Astrocyte of the cerebellum (primary cell): ENCODE data around the gene KIRREL3.

Source experiments
- DNase-seq: peaks from one replicate; pipeline ENCODE4 v3.0.0-alpha.2; 2011; ENCODE audit warnings: low read depth
- H3K4me3 ChIP-seq: 2 replicates; pipeline ENCODE4 v1.5.1; 2011; ENCODE audit warnings: mild to moderate bottlenecking, low read depth, low read length, moderate library complexity
- CTCF ChIP-seq: IDR thresholded peaks from 2 replicates; pipeline ENCODE4 v1.5.1; 2012; ENCODE audit warnings: low read length, low read depth, moderate library complexity, mild to moderate bottlenecking; ENCODE audit errors: missing control alignments
- in situ Hi-C: cut with HindIII; loops from 2 replicates; pipeline ENCODE4 v1.10.0; 2017; ENCODE audit warnings: low sequenced_read_pairs

The KIRREL3 gene

GRCh38 chr11:126534141-126534805 lies 466.3 kb downstream of the KIRREL3 start:
- H3K4me3 ChIP-seq, result no peak overlapping the region
- in situ Hi-C loops, result loop anchor here (5.0 kb wide), 1 partner anchor 87 kb away; no protein-coding TSS in a partner anchor
- no peak for DNase-seq
- TF ChIP-seq CTCF, result no peak

GRCh38 chr11:126533560-126533959 lies 467.0 kb downstream of the KIRREL3 start:
- H3K4me3 ChIP-seq, result no peak overlapping the region
- TF ChIP-seq CTCF, result no peak
- DNase-seq, result no peak
- in situ Hi-C loops, result loop anchor here (5.0 kb wide), 1 partner anchor 86 kb away; no protein-coding TSS in a partner anchor

GRCh38 chr11:126530416-126530815 lies 470.2 kb downstream of the KIRREL3 start:
- no peak overlapping the region for H3K4me3 ChIP-seq
- DNase-seq, result no peak
- in situ Hi-C loops, result loop anchor here (5.0 kb wide), 1 partner anchor 83 kb away; no protein-coding TSS in a partner anchor
- TF ChIP-seq CTCF, result no peak

- no peak for TF ChIP-seq CTCF
- in situ Hi-C loops, result no loop called here
- H3K4me3 ChIP-seq, result no peak overlapping the region
- no peak for DNase-seq
These were observed 471.5 kb downstream of the KIRREL3 start for GRCh38 chr11:126529037-126529436.

GRCh38 chr11:126528075-126528474 lies 472.5 kb downstream of the KIRREL3 start:
- DNase-seq, result no peak
- no peak for TF ChIP-seq CTCF
- no peak overlapping the region for H3K4me3 ChIP-seq
- in situ Hi-C loops, result no loop called here

- H3K4me3 ChIP-seq, result no peak overlapping the region
- no peak for DNase-seq
- in situ Hi-C loops, result no loop called here
- no peak for TF ChIP-seq CTCF
These were observed 472.9 kb downstream of the KIRREL3 start for GRCh38 chr11:126527651-126528050.

- in situ Hi-C loops, result no loop called here
- H3K4me3 ChIP-seq, result no peak overlapping the region
- no peak for TF ChIP-seq CTCF
- no peak for DNase-seq
These were observed 474.1 kb downstream of the KIRREL3 start for GRCh38 chr11:126526471-126526870.
